IPS DF 6.9 (cell line): Measurements from ENCODE around the gene MPI.
"Not testable (repeated sequence)": the region's sequence is repeated elsewhere in the genome, so short reads cannot be mapped to it uniquely, and the experiment has no call there.

Experiments used
- DNase-seq: peaks from one replicate; pipeline ENCODE4 v3.0.0-alpha.2; 2013; ENCODE audit warnings: low read depth, low spot score
- H3K27ac ChIP-seq: one replicate; pipeline ENCODE4 v1.5.1; 2013; ENCODE audit warnings: low read length, control low read depth
- H3K27me3 ChIP-seq: 2 replicates; pipeline ENCODE4 v1.6.1; 2013; ENCODE audit warnings: mild to moderate bottlenecking, low read length; ENCODE audit not compliant: control insufficient read depth, insufficient read depth
- H3K36me3 ChIP-seq: 2 replicates; pipeline ENCODE4 v1.6.1; 2013; ENCODE audit warnings: low read length; ENCODE audit not compliant: control insufficient read depth, insufficient read depth
- H3K4me1 ChIP-seq: 2 replicates; pipeline ENCODE4 v1.6.1; 2013; ENCODE audit warnings: low read length; ENCODE audit not compliant: control insufficient read depth, insufficient read depth
- H3K4me3 ChIP-seq: 2 replicates; pipeline ENCODE4 v1.5.1; 2013; ENCODE audit warnings: mild to moderate bottlenecking, low read length
- H3K9me3 ChIP-seq: 2 replicates; pipeline ENCODE4 v1.6.1; 2013; ENCODE audit warnings: low read length, inconsistent platforms; ENCODE audit not compliant: control insufficient read depth, insufficient read depth
- WGBS: extraction: QIAGEN DNeasy Blood & Tissue Kit; methylation state at CpG from one replicate; pipeline ENCODE4 v1.1.7; 2013; ENCODE audit warnings: mixed read lengths, missing lambda C conversion rate; ENCODE audit not compliant: insufficient read length, insufficient coverage; 5-methylcytosine and 5-hydroxymethylcytosine counted together

The MPI gene

DNA sequence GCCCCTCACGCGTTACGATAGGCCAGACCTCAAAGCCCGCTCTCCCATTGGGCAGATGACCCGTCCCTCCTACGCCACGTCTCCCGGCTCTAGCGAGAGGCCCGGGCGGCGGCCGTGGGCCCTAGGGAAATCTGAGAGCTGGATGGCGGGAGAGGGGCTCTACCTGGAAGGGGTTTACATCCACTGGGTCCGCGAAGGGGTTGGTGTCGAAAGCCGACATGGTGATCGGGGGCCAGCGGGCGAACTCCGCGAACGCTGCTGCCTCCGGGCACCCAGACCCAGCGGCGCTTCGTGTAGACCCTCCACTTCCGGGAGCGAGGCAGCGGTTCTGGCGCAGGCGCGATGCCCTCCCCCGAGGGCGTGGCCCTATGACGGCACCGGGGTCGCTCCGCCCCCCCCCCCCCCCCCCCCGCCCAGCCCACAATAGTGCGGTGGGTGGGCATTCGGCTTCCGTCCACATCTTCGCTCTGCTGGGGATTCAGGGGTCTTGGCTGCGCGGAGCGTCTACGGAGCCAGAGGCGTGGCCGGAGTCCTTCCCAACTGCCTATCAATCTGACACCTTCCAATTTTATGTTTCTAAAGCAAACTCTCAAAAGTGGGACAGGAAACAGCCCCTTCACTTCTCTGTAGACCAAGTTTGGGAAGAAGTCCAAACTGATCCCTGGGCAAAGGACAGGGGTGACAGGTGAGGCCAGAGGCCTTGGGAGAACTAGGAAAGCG lies 16.6 kb upstream of the MPI start, which contains the start of gene SCAMP2:
TSS of gene SCAMP2 (minus strand) at position 330 of the 720 bp plus-strand sequence. CDS start at position 220, 110 bp downstream.
- Histone ChIP-seq H3K4me1 (no peaks in the 10 kb centered on the region), H3K4me3 (peak within 1 kb of the TSS; percentile 87; the same call in 1 of the 2 replicates), H3K9me3 (no peaks in the 10 kb centered on the region), H3K27me3 (no peaks in the 10 kb centered on the region), H3K27ac (no peak within 1 kb of the TSS), H3K36me3 (no peaks in the 10 kb centered on the region; the same call in 1 of the 2 replicates)
- no CpG with 5 or more reads among the region's 52 CpGs for WGBS
- peak; percentile 39 for DNase-seq

DNA sequence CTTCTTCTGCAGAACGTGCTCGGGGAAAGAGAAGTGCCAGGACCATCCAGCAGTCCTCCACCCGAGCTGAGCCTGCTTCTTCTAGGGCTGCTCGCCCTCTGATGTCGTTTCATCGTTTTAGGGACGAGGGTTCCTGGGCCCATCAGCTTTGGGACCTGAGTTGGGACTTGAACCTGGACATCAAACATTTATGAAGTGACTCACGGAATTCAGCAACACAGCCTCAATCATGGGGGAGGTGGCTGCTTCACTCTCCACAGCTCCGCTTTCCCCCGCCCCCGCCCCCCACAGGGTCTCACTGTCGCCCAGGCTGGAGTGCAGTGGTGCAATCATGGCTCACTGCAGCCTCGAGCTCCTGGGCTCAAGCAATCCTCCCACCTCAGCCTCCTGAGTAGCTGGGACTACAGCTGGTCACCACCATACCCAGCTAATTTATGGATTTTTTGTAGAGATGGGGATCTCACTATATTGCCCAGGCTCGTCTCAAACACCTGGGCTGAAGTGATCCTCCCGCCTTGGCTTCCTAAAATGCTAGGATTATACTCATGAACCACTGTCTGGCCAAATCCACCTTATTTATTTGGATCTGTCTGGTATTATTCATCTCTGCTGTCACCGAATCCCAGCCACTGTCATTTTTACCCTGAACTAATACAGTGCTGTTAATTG lies 16.0 kb upstream of the MPI start:
- WGBS = no CpG with 5 or more reads among the region's 16 CpGs
- no peak overlapping the region for H3K27ac ChIP-seq

DNA sequence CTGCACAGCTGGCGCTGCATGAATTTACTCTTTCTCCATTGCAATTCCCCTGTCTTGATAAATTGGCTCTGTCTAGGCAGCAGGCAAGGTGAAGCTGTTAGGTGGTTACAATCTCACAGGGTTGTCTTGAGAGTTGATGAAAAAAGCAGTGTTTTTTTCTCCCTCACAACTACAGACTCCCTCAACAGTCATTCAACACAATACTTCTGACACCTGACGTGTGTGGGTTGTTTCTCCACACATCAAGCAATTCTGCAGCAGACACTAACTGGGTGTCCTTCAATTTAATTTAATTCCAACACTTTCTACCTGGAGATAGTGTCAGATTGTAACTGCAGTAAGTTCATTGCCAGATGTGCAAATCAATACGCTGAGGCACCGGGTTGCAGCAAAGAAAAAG lies 11.6 kb upstream of the MPI start:
- Histone ChIP-seq H3K4me3 (no peak overlapping the region), H3K27me3 (no peaks in the 10 kb centered on the region), H3K4me1 (no peaks in the 10 kb centered on the region), H3K9me3 (peaks cover 2% of the 10 kb centered on the region), H3K36me3 (peaks cover 2% of the 10 kb centered on the region; the same call in 1 of the 2 replicates), H3K27ac (no peak overlapping the region)
- no CpG with 5 or more reads among the region's 4 CpGs for WGBS
- DNase-seq = no peak

More for the DNA sequence above, 16.0 kb upstream of the MPI start:
- H3K9me3 ChIP-seq = no peaks in the 10 kb centered on the region
- H3K4me3 ChIP-seq = peak overlapping the region; percentile 18; the same call in 1 of the 2 replicates
- no peaks in the 10 kb centered on the region for H3K4me1 ChIP-seq
- no peaks in the 10 kb centered on the region for H3K27me3 ChIP-seq
- no peak for DNase-seq
- H3K36me3 ChIP-seq = no peaks in the 10 kb centered on the region

DNA sequence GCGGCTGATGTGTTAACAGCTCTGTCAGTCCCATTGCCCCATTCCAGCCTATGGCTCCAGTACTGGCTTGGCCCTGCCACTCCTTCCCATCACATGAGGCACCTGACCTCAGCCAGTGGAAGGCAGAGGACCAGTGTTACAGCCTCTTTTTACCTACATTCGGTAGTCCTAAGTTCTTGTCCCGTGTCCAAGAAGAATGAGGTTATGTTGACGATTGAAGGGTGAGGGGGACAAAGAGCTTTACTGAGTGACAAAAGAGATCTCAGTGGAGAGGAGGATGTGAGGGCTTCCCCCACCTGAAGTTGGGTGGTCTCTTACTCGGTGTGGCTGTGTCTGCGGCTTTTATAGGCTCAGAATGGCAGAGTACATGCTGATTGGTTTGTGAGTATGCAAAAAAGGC lies 7.3 kb upstream of the MPI start:
- no peak for DNase-seq
- Histone ChIP-seq H3K27ac (no peak overlapping the region), H3K36me3 (peaks cover 2% of the 10 kb centered on the region; the same call in 1 of the 2 replicates), H3K4me3 (no peak overlapping the region), H3K4me1 (no peaks in the 10 kb centered on the region), H3K9me3 (peaks cover 2% of the 10 kb centered on the region), H3K27me3 (no peaks in the 10 kb centered on the region)
- WGBS = no CpG with 5 or more reads among the region's 6 CpGs

DNA sequence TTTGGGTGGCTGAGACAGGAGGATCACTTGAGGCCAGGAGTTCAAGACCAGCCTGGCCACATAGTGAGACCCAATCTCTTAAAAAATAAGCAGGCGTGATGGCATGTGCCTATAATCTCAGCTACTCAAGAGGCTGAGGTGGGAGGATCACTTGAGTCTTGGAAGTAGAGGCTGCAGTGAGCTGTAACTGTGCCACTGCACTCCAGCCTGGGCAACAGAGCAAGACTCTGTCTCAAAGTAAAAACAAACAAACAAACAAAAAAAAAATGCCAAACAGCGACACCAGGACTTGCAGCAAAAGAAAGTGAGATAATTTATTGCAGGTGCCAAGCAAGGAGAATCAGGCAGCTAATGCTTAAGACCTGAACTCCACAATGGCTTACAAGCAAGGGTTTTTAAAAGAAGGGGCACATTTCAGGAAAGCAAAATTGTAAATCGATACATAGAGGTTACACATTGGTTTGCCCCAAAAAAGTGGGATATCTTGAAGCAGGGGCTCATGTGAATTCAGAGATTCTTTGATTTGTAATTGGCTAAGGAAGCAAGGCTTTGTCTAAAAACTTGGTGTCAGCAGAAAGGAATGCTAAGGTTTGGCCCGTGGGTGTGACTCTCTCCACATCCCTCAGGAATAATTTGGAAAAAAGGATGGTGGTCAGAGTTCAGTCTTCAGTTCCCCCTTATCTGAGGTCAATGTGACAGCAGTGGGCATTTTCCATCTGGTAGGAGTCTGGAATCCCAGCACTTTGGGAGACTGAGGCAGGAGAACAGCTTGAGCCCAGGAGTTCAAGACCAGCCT lies 5.2 kb upstream of the MPI start:
- no peak for DNase-seq
- peaks cover 2% of the 10 kb centered on the region; the same call in 1 of the 2 replicates for H3K4me1 ChIP-seq
- WGBS = no CpG with 5 or more reads among the region's 4 CpGs
- H3K27ac ChIP-seq = no peak overlapping the region
- H3K4me3 ChIP-seq = no peak overlapping the region
- peaks cover 2% of the 10 kb centered on the region; the same call in 1 of the 2 replicates for H3K36me3 ChIP-seq
- no peaks in the 10 kb centered on the region for H3K27me3 ChIP-seq
- H3K9me3 ChIP-seq = peaks cover 2% of the 10 kb centered on the region

DNA sequence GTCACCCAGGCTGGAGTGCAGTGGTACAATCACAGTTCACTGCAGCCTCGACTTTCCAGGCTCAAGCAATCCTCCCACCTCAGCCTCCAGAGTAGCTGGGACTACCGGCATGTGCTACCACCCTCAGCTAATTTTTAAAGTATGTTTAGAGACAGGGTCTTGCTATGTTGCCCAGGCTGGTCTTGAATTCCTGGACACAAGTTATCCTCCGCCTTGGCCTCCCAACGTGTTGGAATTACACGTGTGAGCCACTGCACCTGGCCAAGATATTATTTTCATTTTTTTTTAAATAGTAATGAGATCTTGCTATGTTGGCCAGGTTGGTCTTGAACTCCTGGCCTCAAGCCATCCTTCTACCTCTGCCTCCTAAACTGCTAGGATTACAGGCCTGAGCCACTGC lies 4.4 kb upstream of the MPI start:
- peaks cover 2% of the 10 kb centered on the region; the same call in 1 of the 2 replicates for H3K4me1 ChIP-seq
- DNase-seq = no peak
- H3K36me3 ChIP-seq = peaks cover 2% of the 10 kb centered on the region; the same call in 1 of the 2 replicates
- peaks cover 2% of the 10 kb centered on the region for H3K9me3 ChIP-seq
- H3K4me3 ChIP-seq = no peak overlapping the region
- H3K27me3 ChIP-seq = no peaks in the 10 kb centered on the region
- H3K27ac ChIP-seq = no peak overlapping the region
- no CpG with 5 or more reads among the region's 5 CpGs for WGBS

DNA sequence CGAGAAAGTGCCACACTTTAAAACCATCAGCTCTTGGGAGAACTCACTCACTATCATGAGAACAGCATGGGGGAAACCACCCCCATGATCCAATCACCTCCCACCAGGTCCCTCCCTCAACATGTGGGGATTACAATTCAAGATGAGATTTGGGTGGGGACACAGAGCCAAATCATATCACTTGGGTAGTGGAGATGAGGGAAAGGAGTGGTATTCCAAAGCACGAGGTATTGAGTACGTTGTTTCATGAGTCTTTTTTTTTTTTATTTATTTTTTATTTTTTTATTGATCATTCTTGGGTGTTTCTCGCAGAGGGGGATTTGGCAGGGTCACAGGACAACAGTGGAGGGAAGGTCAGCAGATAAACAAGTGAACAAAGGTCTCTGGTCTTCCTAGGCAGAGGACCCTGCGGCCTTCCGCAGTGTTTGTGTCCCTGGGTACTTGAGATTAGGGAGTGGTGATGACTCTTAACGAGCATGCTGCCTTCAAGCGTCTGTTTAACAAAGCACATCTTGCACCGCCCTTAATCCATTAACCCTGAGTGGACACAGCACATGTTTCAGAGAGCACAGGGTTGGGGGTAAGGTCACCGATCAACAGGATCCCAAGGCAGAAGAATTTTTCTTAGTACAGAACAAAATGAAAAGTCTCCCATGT lies 2.2 kb upstream of the MPI start:
- H3K4me3 ChIP-seq, H3K27me3 ChIP-seq, DNase-seq, H3K36me3 ChIP-seq, H3K9me3 ChIP-seq, H3K4me1 ChIP-seq, H3K27ac ChIP-seq: not testable (repeated sequence)
- WGBS = no CpG with 5 or more reads among the region's 10 CpGs

DNA sequence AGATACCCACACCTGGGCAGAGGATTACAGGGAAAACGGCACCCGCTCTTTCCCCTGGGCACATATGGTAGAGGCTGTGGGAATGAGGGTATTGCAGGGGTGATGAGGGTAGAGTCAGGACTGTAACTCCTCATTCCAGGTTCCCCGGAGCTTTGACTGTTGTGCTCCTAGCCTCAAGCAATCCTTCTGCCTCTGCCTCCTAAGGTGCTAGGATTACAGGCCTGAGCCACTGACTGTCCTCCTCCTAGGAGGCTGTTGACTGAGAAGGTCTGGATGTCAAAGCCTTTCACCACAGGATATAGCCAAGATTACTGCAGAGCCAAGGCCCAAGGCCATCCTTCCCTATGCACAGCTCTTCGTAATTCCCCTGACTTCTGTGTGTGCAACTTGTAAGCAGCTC lies 1.1 kb upstream of the MPI start:
- Histone ChIP-seq H3K27me3 (no peaks in the 10 kb centered on the region), H3K9me3 (no peaks in the 10 kb centered on the region), H3K4me3 (no peak overlapping the region), H3K36me3 (peaks cover 6% of the 10 kb centered on the region; the same call in 1 of the 2 replicates), H3K4me1 (peaks cover 2% of the 10 kb centered on the region; the same call in 1 of the 2 replicates), H3K27ac (no peak overlapping the region)
- no CpG with 5 or more reads among the region's 4 CpGs for WGBS
- DNase-seq = no peak

DNA sequence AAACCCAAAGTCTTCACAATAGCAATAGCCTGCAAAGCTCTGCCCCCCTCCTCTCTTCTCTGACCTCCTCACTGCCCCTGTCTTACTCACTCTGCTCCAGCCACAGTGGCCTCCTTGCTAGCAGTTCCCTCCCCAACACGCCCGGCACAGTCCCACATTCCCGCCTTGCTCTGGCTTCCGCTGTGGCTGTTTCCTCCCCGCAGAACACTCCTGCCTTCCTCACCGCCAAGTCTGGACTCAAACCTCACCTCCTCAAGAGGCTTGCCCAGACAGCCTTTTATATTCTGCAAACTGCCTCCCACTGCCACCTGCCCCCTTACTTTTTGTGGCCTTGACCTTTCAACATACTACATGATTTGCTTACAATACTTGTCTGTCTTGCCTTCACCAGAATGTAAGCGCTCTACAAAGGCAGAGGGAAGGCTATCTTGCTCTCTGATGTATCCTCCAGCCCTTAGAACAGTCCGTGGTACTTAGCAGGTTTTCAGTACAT lies 406 bp upstream of the MPI start:
- no CpG with 5 or more reads among the region's 8 CpGs for WGBS
- H3K4me3 ChIP-seq = peak overlapping the region; percentile 91; the same call in 1 of the 2 replicates
- DNase-seq = no peak
- H3K36me3 ChIP-seq = peaks cover 6% of the 10 kb centered on the region; the same call in 1 of the 2 replicates
- no peaks in the 10 kb centered on the region for H3K9me3 ChIP-seq
- no peaks in the 10 kb centered on the region for H3K27me3 ChIP-seq
- H3K4me1 ChIP-seq = peaks cover 2% of the 10 kb centered on the region; the same call in 1 of the 2 replicates
- H3K27ac ChIP-seq = no peak overlapping the region
